H1 (cell line): ENCODE measurements around the gene IL10RA. TPM values are rescaled to one million over a fixed set of nuclear protein-coding genes. Genes with fewer than 3 reads are reported as not detected.

Experiments
- CTCF ChIA-PET: fragments of 300-600 bp; sonication (Branson Sonifier 250); formaldehyde crosslinking; loops from one replicate; lab custom pipeline; 2021; ENCODE audit not compliant: partially characterized antibody; lab: Charles Lee
- POLR2A ChIA-PET: fragments of 300-600 bp; sonication (Branson Sonifier 250); formaldehyde crosslinking; loops from one replicate; lab custom pipeline; 2021; ENCODE audit warnings: inconsistent platforms; ENCODE audit not compliant: partially characterized antibody; lab: Charles Lee
- DNase-seq, 2 experiments: peaks; one replicate each; pipeline versions ENCODE4 v3.0.0 to v3.0.0-alpha.2; 2010 to 2022; ENCODE audit warnings: low spot score in 2 of 2, low read depth in 1 of 2, mixed read lengths in 1 of 2
- FAIRE-seq: peaks from 2 replicates; lab custom pipeline; 2011; peaks lifted over from hg19 to GRCh38; lab: Jason Lieb, UNC
- H2AFZ ChIP-seq: 2 replicates; pipeline ENCODE4 v1.8.1; 2012; ENCODE audit warnings: low read length, inconsistent platforms
- H2AK5ac ChIP-seq: 2 replicates; pipeline ENCODE4 v1.6.1; 2013; ENCODE audit warnings: low read depth, low read length
- H2BK120ac ChIP-seq: replicated peaks from 2 replicates; pipeline ENCODE3; 2013; ENCODE audit warnings: low read depth, low read length, inconsistent platforms
- H2BK12ac ChIP-seq: 2 replicates; pipeline ENCODE4 v1.6.1; 2013; ENCODE audit warnings: low read depth, low read length
- H2BK15ac ChIP-seq: 2 replicates; pipeline ENCODE4 v1.6.1; 2013; ENCODE audit warnings: low read length
- H2BK20ac ChIP-seq: 2 replicates; pipeline ENCODE4 v1.6.1; 2013; ENCODE audit warnings: low read length
- H2BK5ac ChIP-seq: 2 replicates; pipeline ENCODE4 v1.6.1; 2013; ENCODE audit warnings: low read depth, low read length
- H3K14ac ChIP-seq: 2 replicates; pipeline ENCODE4 v1.6.1; 2013; ENCODE audit warnings: inconsistent platforms; ENCODE audit not compliant: insufficient read length
- H3K18ac ChIP-seq: 2 replicates; pipeline ENCODE4 v1.6.1; 2013; ENCODE audit warnings: low read length; ENCODE audit errors: extremely low read depth
- H3K23ac ChIP-seq: 2 replicates; pipeline ENCODE4 v1.6.1; 2013; ENCODE audit warnings: inconsistent platforms; ENCODE audit not compliant: insufficient read length
- H3K23me2 ChIP-seq: 2 replicates; pipeline ENCODE4 v1.6.1; 2013; ENCODE audit warnings: low read depth, low read length
- H3K27ac ChIP-seq: 2 replicates; pipeline ENCODE4 v1.6.1; 2011; ENCODE audit warnings: low read depth, low read length, inconsistent platforms
- H3K27me3 ChIP-seq, 4 experiments: replicated peaks in 1 of 4; 1 replicate in 1 of 4; 2 replicates in 3 of 4; pipeline versions ENCODE4 v1.6.1 to v1.8.1; 2011 to 2013; ENCODE audit warnings: low read length in 3 of 4, mild to moderate bottlenecking in 3 of 4, inconsistent platforms in 2 of 4, mixed read lengths in 2 of 4, moderate library complexity in 1 of 4; ENCODE audit not compliant: control insufficient read depth in 3 of 4, insufficient read depth in 3 of 4; ENCODE audit errors: extremely low read depth in 1 of 4
- H3K36me3 ChIP-seq, 4 experiments: 2 replicates each; pipeline versions ENCODE4 v1.6.1 to v1.8.1; 2011 to 2013; ENCODE audit warnings: mild to moderate bottlenecking in 4 of 4, low read length in 3 of 4, moderate library complexity in 2 of 4, control low read depth in 1 of 4, inconsistent platforms in 1 of 4; ENCODE audit not compliant: insufficient read depth in 4 of 4, control insufficient read depth in 2 of 4
- H3K4ac ChIP-seq: replicated peaks from 2 replicates; pipeline ENCODE3; 2013; ENCODE audit warnings: low read length, low read depth, mixed read lengths, inconsistent platforms; ENCODE audit not compliant: insufficient read length
- H3K4me1 ChIP-seq, 4 experiments: replicated peaks in 1 of 4; 1 replicate in 1 of 4; 2 replicates in 3 of 4; pipeline versions ENCODE4 v1.6.1 to v1.8.1; 2011 to 2013; ENCODE audit warnings: low read length in 3 of 4, inconsistent platforms in 2 of 4, mixed read lengths in 1 of 4; ENCODE audit not compliant: insufficient read depth in 4 of 4, control insufficient read depth in 3 of 4
- H3K4me2 ChIP-seq, 2 experiments: 2 replicates each; pipeline versions ENCODE4 v1.6.1 to v1.8.1; 2011 to 2013; ENCODE audit warnings: low read depth in 2 of 2, low read length in 2 of 2, control low read depth in 1 of 2, inconsistent platforms in 1 of 2, mild to moderate bottlenecking in 1 of 2; ENCODE audit not compliant: insufficient read depth in 1 of 2
- H3K4me3 ChIP-seq, 4 experiments: fragments of 200-600, 300-600 bp in 1 of 4; sonication (generic), shearing (Covaris generic), sonication (Bioruptor Twin) in 1 of 4; 2 replicates each; pipeline versions ENCODE4 v1.5.1 to v1.8.1; 2011 to 2016; ENCODE audit warnings: low read length in 4 of 4, low read depth in 3 of 4, control low read depth in 2 of 4, inconsistent platforms in 2 of 4, mild to moderate bottlenecking in 2 of 4, mixed read lengths in 1 of 4, moderate library complexity in 1 of 4; ENCODE audit not compliant: insufficient read depth in 2 of 4; ENCODE audit errors: extremely low read depth in 1 of 4
- H3K56ac ChIP-seq: replicated peaks from 2 replicates; pipeline ENCODE3; 2013; ENCODE audit warnings: low read depth, mild to moderate bottlenecking, mixed read lengths, low read length, inconsistent platforms; ENCODE audit not compliant: insufficient read length
- H3K79me1 ChIP-seq: 2 replicates; pipeline ENCODE4 v1.6.1; 2013; ENCODE audit warnings: low read depth, low read length, control low read depth
- H3K79me2 ChIP-seq, 2 experiments: 2 replicates each; pipeline versions ENCODE4 v1.6.1 to v1.8.1; 2012 to 2013; ENCODE audit warnings: low read length in 2 of 2, mild to moderate bottlenecking in 2 of 2, inconsistent platforms in 1 of 2; ENCODE audit not compliant: insufficient read depth in 2 of 2, control insufficient read depth in 1 of 2
- H3K9ac ChIP-seq, 4 experiments: replicated peaks in 1 of 4; 1 replicate in 1 of 4; 2 replicates in 3 of 4; pipeline versions ENCODE4 v1.6.1 to v1.8.1; 2011 to 2013; ENCODE audit warnings: low read depth in 3 of 4, low read length in 3 of 4, control low read depth in 2 of 4, mild to moderate bottlenecking in 2 of 4, moderate library complexity in 2 of 4, inconsistent platforms in 1 of 4; ENCODE audit errors: extremely low read depth in 1 of 4
- H3K9me3 ChIP-seq, 2 experiments: 2 replicates each; pipeline versions ENCODE4 v1.6.1 to v1.8.1; 2012 to 2013; ENCODE audit warnings: mild to moderate bottlenecking in 2 of 2, moderate library complexity in 2 of 2, control low read depth in 1 of 2, inconsistent platforms in 1 of 2, low read depth in 1 of 2, low read length in 1 of 2, mixed read lengths in 1 of 2; ENCODE audit not compliant: insufficient read depth in 2 of 2
- H4K20me1 ChIP-seq, 2 experiments: replicated peaks in 1 of 2; 2 replicates each; pipeline versions ENCODE3 to v1.8.1; 2011 to 2013; ENCODE audit warnings: inconsistent platforms in 2 of 2, low read length in 2 of 2, mild to moderate bottlenecking in 1 of 2; ENCODE audit not compliant: insufficient read depth in 2 of 2, control insufficient read depth in 1 of 2
- H4K5ac ChIP-seq: 2 replicates; pipeline ENCODE4 v1.6.1; 2013; ENCODE audit warnings: low read length, low read depth, mixed read lengths, inconsistent platforms; ENCODE audit not compliant: insufficient read length
- H4K8ac ChIP-seq: 2 replicates; pipeline ENCODE4 v1.8.0; 2013; ENCODE audit warnings: mild to moderate bottlenecking, moderate library complexity, low read length, inconsistent platforms; ENCODE audit not compliant: insufficient read depth; ENCODE audit errors: extremely low read depth
- H4K91ac ChIP-seq: replicated peaks from 2 replicates; pipeline ENCODE3; 2013; ENCODE audit warnings: low read length, mixed read lengths, inconsistent platforms; ENCODE audit not compliant: insufficient read length
- CEBPB ChIP-seq: IDR thresholded peaks from 2 replicates; pipeline ENCODE4 v1.6.1; 2012; ENCODE audit warnings: low read depth, low read length
- EGR1 ChIP-seq: IDR thresholded peaks from 2 replicates; pipeline ENCODE4 v1.6.1; 2011; ENCODE audit warnings: low read depth, low read length, borderline replicate concordance
- HDAC6 ChIP-seq: IDR thresholded peaks from one replicate; pipeline ENCODE4 v1.7.1; 2012; ENCODE audit warnings: low read depth, mild to moderate bottlenecking, inconsistent platforms, low read length, moderate library complexity
- KDM1A ChIP-seq: fragments of 200-600, 300-600 bp; sonication (generic); IDR thresholded peaks from 2 replicates; pipeline ENCODE4 v1.7.1; 2016; ENCODE audit warnings: mild to moderate bottlenecking, low read length, borderline replicate concordance
- KDM4A ChIP-seq: IDR thresholded peaks from one replicate; pipeline ENCODE4 v1.7.1; 2012; ENCODE audit warnings: low read depth, mild to moderate bottlenecking, moderate library complexity, low read length, inconsistent platforms; ENCODE audit not compliant: severe bottlenecking
- RBBP5 ChIP-seq: IDR thresholded peaks from 2 replicates; pipeline ENCODE4 v1.7.1; 2012; ENCODE audit warnings: low read depth, mild to moderate bottlenecking, inconsistent platforms, low read length, moderate library complexity, borderline replicate concordance
- RXRA ChIP-seq: IDR thresholded peaks from 2 replicates; pipeline ENCODE4 v1.6.1; 2011; ENCODE audit warnings: low read depth, mild to moderate bottlenecking, low read length, moderate library complexity; ENCODE audit not compliant: insufficient read depth
- SP1 ChIP-seq: IDR thresholded peaks from 2 replicates; pipeline ENCODE4 v1.6.1; 2011; ENCODE audit warnings: low read depth, low read length
- SUZ12 ChIP-seq: fragments of 200-600 bp; sonication (generic); IDR thresholded peaks from 2 replicates; pipeline ENCODE4 v1.6.1; 2012; ENCODE audit warnings: mild to moderate bottlenecking, inconsistent platforms, low read length, moderate library complexity, mixed read lengths
- YY1 ChIP-seq: IDR thresholded peaks from 2 replicates; pipeline ENCODE4 v1.6.1; 2011; ENCODE audit warnings: low read depth, mild to moderate bottlenecking, low read length
- WGBS, 2 experiments: shearing (Covaris generic) in 1 of 2; methylation state at CpG; one replicate each; pipeline versions ENCODE4 v1.1.6 to v1.1.7; 2013 to 2015; ENCODE audit warnings: low lambda C conversion rate in 2 of 2, mixed read lengths in 2 of 2, inconsistent platforms in 1 of 2, low coverage in 1 of 2, missing lambda C conversion rate in 1 of 2; ENCODE audit not compliant: insufficient replicate concordance in 2 of 2, insufficient coverage in 1 of 2, insufficient read length in 1 of 2; ENCODE audit errors: extremely low coverage in 1 of 2, missing lambda C conversion rate in 1 of 2; 5-methylcytosine and 5-hydroxymethylcytosine counted together
- polyA plus RNA-seq, 7 experiments: library from polyadenylated mRNA; depleted of rRNA in 3 of 7; stranded (reverse) in 5 of 7; unstranded in 2 of 7; fragments of >200 nt in 5 of 7; fragments of 200-250 nt in 2 of 7; gene quantifications; 1 replicate in 5 of 7; 2 replicates in 1 of 7; 4 replicates in 1 of 7; pipeline versions ENCODE4 v1.2.1 to v1.2.3, GENCODE V29; 2011 to 2013; ENCODE audit warnings: missing spikeins in 2 of 7, mixed read lengths in 2 of 7
- total RNA-seq: library from RNA; stranded (reverse); fragmentation: NEBNext Ultra II Directional; extraction: Animal tissue kit (Norgen Biotek cat#: 25700); gene quantifications from 2 replicates; pipeline ENCODE4 v1.2.1, GENCODE V29; 2021

The IL10RA gene
- total and polyA plus RNA-seq, 2 of the 8 experiments (the other 6 are each of a cell fraction or from before 2014, with no cell fraction given): 0.05 to 0.11 TPM

DNA sequence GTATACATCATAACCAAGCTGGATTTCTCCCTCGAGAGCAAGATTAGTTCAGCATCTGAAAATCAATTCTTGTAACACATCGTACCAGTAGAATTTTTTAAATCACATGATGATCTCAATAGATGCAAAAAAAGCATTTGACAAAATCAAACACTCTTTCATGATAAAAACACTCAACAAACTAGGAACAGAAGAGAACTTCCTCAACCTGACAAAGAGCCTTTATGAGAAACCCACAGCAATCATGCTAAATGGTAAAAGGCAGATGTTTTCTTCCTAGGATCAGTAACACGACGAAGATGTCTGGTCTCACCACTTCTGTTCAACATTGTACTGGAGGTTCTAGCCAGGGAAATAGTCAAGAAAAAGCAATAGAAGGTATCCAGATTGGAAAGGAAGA, 56.6 kb downstream of the IL10RA start:
- H2BK20ac ChIP-seq: no peak overlapping the region
- H2BK120ac ChIP-seq: no peak overlapping the region
- H4K5ac ChIP-seq: no peak overlapping the region
- no peaks in the 10 kb centered on the region for H3K79me2 ChIP-seq
- H3K4me1 ChIP-seq: no peaks in the 10 kb centered on the region
- H2BK12ac ChIP-seq: no peak overlapping the region
- H3K27me3 ChIP-seq: no peaks in the 10 kb centered on the region
- H3K4ac ChIP-seq: no peak overlapping the region
- H3K23ac ChIP-seq: no peak overlapping the region
- H3K18ac ChIP-seq: no peak overlapping the region
- no peak for FAIRE-seq
- no peak overlapping the region for H3K56ac ChIP-seq
- TF ChIP-seq SP1: no peak
- TF ChIP-seq HDAC6: no peak
- no peak for TF ChIP-seq RBBP5
- TF ChIP-seq EGR1: no peak
- no peak for TF ChIP-seq RXRA
- no peak for TF ChIP-seq CEBPB
- TF ChIP-seq SUZ12: no peak
- no peak for TF ChIP-seq KDM4A
- TF ChIP-seq KDM1A: no peak
- no peak for TF ChIP-seq YY1
- no peak overlapping the region for H3K27ac ChIP-seq
- H4K20me1 ChIP-seq: no peaks in the 10 kb centered on the region
- no peak overlapping the region for H2BK15ac ChIP-seq
- 93% methylated on average over 4 of the region's 4 CpGs; no CpG with 5 or more reads in 1 of the 2 experiments for WGBS, 2 experiments
- H4K91ac ChIP-seq: no peak overlapping the region
- H3K23me2 ChIP-seq: no peaks in the 10 kb centered on the region
- no peaks in the 10 kb centered on the region for H3K79me1 ChIP-seq
- no peak overlapping the region for H2AFZ ChIP-seq
- ChIA-PET POLR2A (no interaction called here), CTCF (interaction anchor here (0.6 to 2.0 kb wide), 4 partner anchors 41 to 620 kb away, joined by 3 to 4 read pairs (median 3); no protein-coding TSS in a partner anchor)
- DNase-seq: no peak
- H2BK5ac ChIP-seq: no peak overlapping the region
- H3K9me3 ChIP-seq: no peaks in the 10 kb centered on the region
- H3K4me3 ChIP-seq: no peak overlapping the region
- no peak overlapping the region for H4K8ac ChIP-seq
- H3K4me2 ChIP-seq: no peak overlapping the region
- no peaks in the 10 kb centered on the region for H3K36me3 ChIP-seq
- no peak overlapping the region for H2AK5ac ChIP-seq
- no peak overlapping the region for H3K14ac ChIP-seq
- H3K9ac ChIP-seq: no peak overlapping the region
